B cell (primary cell): ENCODE measurements around the gene ONECUT1. TPM values are rescaled to one million over a fixed set of nuclear protein-coding genes. Genes with fewer than 3 reads are reported as not detected.

Source experiments
- ATAC-seq: fragments of 200-7000 bp; cut with Tn5 transposase; one replicate; pipeline ENCODE4 v1.10.0; 2021; ENCODE audit warnings: low read depth, mild to moderate bottlenecking, moderate number of reproducible peaks, moderate library complexity
- CTCF ChIA-PET: fragments of 350-600 bp; sonication (Branson Sonifier 250); formaldehyde crosslinking; loops from one replicate; lab custom pipeline; 2021; ENCODE audit warnings: antibody characterized with exemption, inconsistent platforms; lab: Charles Lee
- POLR2A ChIA-PET: fragments of 350-600 bp; sonication (Branson Sonifier 250); formaldehyde crosslinking; loops from one replicate; lab custom pipeline; 2021; ENCODE audit warnings: antibody characterized with exemption; lab: Charles Lee
- DNase-seq: peaks from one replicate; pipeline ENCODE4 v3.0.0; 2013
- H2AFZ ChIP-seq: 2 replicates; pipeline ENCODE4 v1.6.1; 2012; ENCODE audit warnings: mild to moderate bottlenecking, low read depth, low read length; ENCODE audit not compliant: insufficient read depth, poor library complexity, severe bottlenecking
- H3K27ac ChIP-seq, 2 donors: 1 replicate in 1 of 2; 2 replicates in 1 of 2; pipeline ENCODE4 v1.5.1; 2012 to 2013; ENCODE audit warnings: low read length in 2 of 2, mild to moderate bottlenecking in 2 of 2, moderate library complexity in 1 of 2
- H3K27me3 ChIP-seq, 4 experiments: fragments of 200-600 bp in 1 of 4; sonication (generic) in 1 of 4; replicated peaks in 1 of 4; 1 replicate in 2 of 4; 2 replicates in 2 of 4; pipeline versions ENCODE4 v1.6.1 to v1.7.0; 2013 to 2016; ENCODE audit warnings: low read length in 3 of 4, mild to moderate bottlenecking in 2 of 4, mixed read lengths in 1 of 4, moderate library complexity in 1 of 4; ENCODE audit not compliant: insufficient read depth in 4 of 4, control insufficient read depth in 3 of 4; ENCODE audit errors: control extremely low read depth in 1 of 4
- H3K36me3 ChIP-seq, 2 experiments: replicated peaks in 1 of 2; 1 replicate in 1 of 2; 2 replicates in 1 of 2; pipeline versions ENCODE4 v1.6.1 to v1.7.1; 2013; ENCODE audit warnings: low read length in 1 of 2; ENCODE audit not compliant: insufficient read depth in 2 of 2, control insufficient read depth in 1 of 2; ENCODE audit errors: control extremely low read depth in 1 of 2, extremely low read depth in 1 of 2
- H3K4me1 ChIP-seq, 2 donors: fragments of 200-600 bp in 1 of 2; sonication (generic) in 1 of 2; 1 replicate in 1 of 2; 2 replicates in 1 of 2; pipeline versions ENCODE4 v1.5.1 to v1.6.1; 2013 to 2017; ENCODE audit warnings: low read length in 2 of 2; ENCODE audit not compliant: control insufficient read depth in 2 of 2, insufficient read depth in 2 of 2
- H3K4me2 ChIP-seq: replicated peaks from 2 replicates; pipeline ENCODE3; 2012; ENCODE audit warnings: mild to moderate bottlenecking, low read depth, low read length; ENCODE audit not compliant: poor library complexity, severe bottlenecking
- H3K4me3 ChIP-seq, 5 experiments: fragments of 200-600 bp in 1 of 5; sonication (generic) in 1 of 5; 1 replicate in 3 of 5; 2 replicates in 2 of 5; pipeline versions ENCODE4 v1.5.1 to v1.7.0; 2011 to 2016; ENCODE audit warnings: low read length in 4 of 5, mild to moderate bottlenecking in 4 of 5, low read depth in 2 of 5, control low read depth in 1 of 5, moderate library complexity in 1 of 5; ENCODE audit not compliant: insufficient read depth in 1 of 5; ENCODE audit errors: control extremely low read depth in 1 of 5, extremely low read depth in 1 of 5
- H3K79me2 ChIP-seq: fragments of 200-600 bp; sonication (generic); one replicate; pipeline ENCODE4 v1.6.0; 2016; ENCODE audit warnings: low read length; ENCODE audit not compliant: control insufficient read depth, insufficient read depth
- H3K9ac ChIP-seq: fragments of 200-600 bp; sonication (generic); 2 replicates; pipeline ENCODE4 v1.6.1; 2017; ENCODE audit warnings: mild to moderate bottlenecking, low read length, moderate library complexity
- H3K9me3 ChIP-seq, 3 donors: one replicate each; pipeline versions ENCODE4 v1.6.1 to v1.7.1; 2013; ENCODE audit warnings: low read length in 2 of 3; ENCODE audit not compliant: control insufficient read depth in 2 of 3, insufficient read depth in 1 of 3; ENCODE audit errors: control extremely low read depth in 1 of 3
- H4K20me1 ChIP-seq: 2 replicates; pipeline ENCODE4 v1.6.0; 2012; ENCODE audit warnings: mild to moderate bottlenecking, low read length; ENCODE audit not compliant: insufficient read depth, control insufficient read depth, poor library complexity, severe bottlenecking
- H3K27ac Mint-ChIP-seq: one replicate; pipeline ENCODE4 v1.8.0; 2021; ENCODE audit warnings: mixed read lengths
- H3K27me3 Mint-ChIP-seq: one replicate; pipeline ENCODE4 v1.8.0; 2021; ENCODE audit warnings: mixed read lengths
- H3K4me1 Mint-ChIP-seq: one replicate; pipeline ENCODE4 v1.8.0; 2021; ENCODE audit warnings: mixed read lengths
- H3K4me3 Mint-ChIP-seq: one replicate; pipeline ENCODE4 v1.8.0; 2021; ENCODE audit warnings: mixed read lengths
- H3K9me3 Mint-ChIP-seq: one replicate; pipeline ENCODE4 v1.8.0; 2022; ENCODE audit warnings: mixed read lengths; ENCODE audit not compliant: insufficient read depth
- CTCF ChIP-seq: fragments of 200-600 bp; IDR thresholded peaks from one replicate; pipeline ENCODE4 v1.8.0; 2022; ENCODE audit warnings: antibody characterized with exemption, mild to moderate bottlenecking
- EZH2 ChIP-seq: IDR thresholded peaks from 2 replicates; pipeline ENCODE4 v1.6.1; 2012; ENCODE audit warnings: borderline replicate concordance, low read depth, mild to moderate bottlenecking, moderate library complexity, low read length; ENCODE audit not compliant: insufficient read depth, poor library complexity, severe bottlenecking
- WGBS: methylation state at CpG from one replicate; pipeline ENCODE4 v1.1.5; 2013; ENCODE audit warnings: missing lambda C conversion rate; ENCODE audit not compliant: insufficient coverage; 5-methylcytosine and 5-hydroxymethylcytosine counted together
- intact Hi-C: fragments of 100-400 bp; cut with micrococcal nuclease; formaldehyde crosslinking; loops from one replicate; pipeline ENCODE4 v1.10.0; 2022
- polyA plus RNA-seq: library from polyadenylated mRNA; depleted of rRNA; stranded (reverse); fragments of >200 nt; gene quantifications from 2 replicates; pipeline ENCODE4 v1.2.3, GENCODE V29; 2012
- total RNA-seq, 2 donors: library from RNA; stranded (reverse); fragments of 120-200 nt in 1 of 2; gene quantifications; 1 replicate in 1 of 2; 2 replicates in 1 of 2; pipeline versions ENCODE4 v1.2.3 to v1.2.4, GENCODE V29; 2013 to 2022

The ONECUT1 gene
- total and polyA plus RNA-seq, 2 donors (not counting 1 experiment from before 2014, with no cell fraction given) = not detected

GRCh38 chr15:52709187-52709981 lies 80.8 kb downstream of the ONECUT1 start:
- Histone ChIP-seq H3K4me3 (peak overlapping the region; percentile 6 to 57 (median 52)), H3K4me1 (peaks cover 23 to 35% of the 10 kb centered on the region in 2 donors), H3K9ac (peak overlapping the region; percentile 63), H3K9me3 (no peaks in the 10 kb centered on the region), H2AFZ (peak overlapping the region; percentile 73), H3K79me2 (no peaks in the 10 kb centered on the region), H3K4me2 (peak overlapping the region; percentile 67), H3K36me3 (no peaks in the 10 kb centered on the region), H4K20me1 (no peaks in the 10 kb centered on the region), H3K27ac (peak overlapping the region; percentile 83 to 87), H3K27me3 (no peaks in the 10 kb centered on the region)
- DNase-seq (peak; percentile 73), ATAC-seq (peak; percentile 100)
- H3K9me3 Mint-ChIP-seq = no peaks in the 10 kb centered on the region
- 48% methylated on average over 8 of the region's 10 CpGs for WGBS
- no peak for TF ChIP-seq CTCF
- TF ChIP-seq EZH2 = no peak
- H3K27me3 Mint-ChIP-seq = no peaks in the 10 kb centered on the region
- H3K27ac Mint-ChIP-seq = peak overlapping the region; percentile 93
- intact Hi-C loops = loop anchor here (1.0 to 2.0 kb wide), 3 partner anchors 21 to 31 kb away; partner anchors contain the start of gene ATOSA
- ChIA-PET CTCF (interaction anchor here (1.1 to 2.8 kb wide), 6 partner anchors 25 to 36 kb away, joined by 3 to 23 read pairs (median 5); partner anchors contain the start of gene ATOSA), POLR2A (interaction anchor here (1.0 to 1.9 kb wide), 4 partner anchors 20 to 30 kb away, joined by 5 to 7 read pairs (median 6); partner anchors contain the start of gene ATOSA)
- H3K4me3 Mint-ChIP-seq = peak overlapping the region; percentile 94
- peaks cover 54% of the 10 kb centered on the region for H3K4me1 Mint-ChIP-seq

Other genes starting within 250 kb of the ONECUT1 start
- 147 and 152 TPM in 2 replicates for gene ARPP19, start 221.3 kb downstream of the ONECUT1 start, total RNA-seq
- gene ARPP19, start 221.3 kb downstream of the ONECUT1 start, polyA plus RNA-seq = 22.0 and 59.3 TPM in 2 replicates
- 198 and 206 TPM in 2 replicates for gene ATOSA, start 110.9 kb downstream of the ONECUT1 start, total RNA-seq
- gene ATOSA, start 110.9 kb downstream of the ONECUT1 start, polyA plus RNA-seq = 73.4 and 111 TPM in 2 replicates